Kidney epithelial cell (primary cell): ENCODE data around the gene IGF2. TPM values are rescaled to one million over a fixed set of nuclear protein-coding genes. Genes with fewer than 3 reads are reported as not detected.
A peak's percentile ranks its signal among the peaks of the same experiment; 100 is the strongest.

Experiments
- DNase-seq: peaks from one replicate; pipeline ENCODE4 v3.0.0-alpha.2; 2010; ENCODE audit warnings: low read depth
- H3K27me3 ChIP-seq: 2 replicates; pipeline ENCODE4 v1.6.0; 2011; ENCODE audit warnings: low read length; ENCODE audit not compliant: control insufficient read depth, insufficient read depth
- H3K36me3 ChIP-seq: 2 replicates; pipeline ENCODE4 v1.5.1; 2011; ENCODE audit warnings: low read length; ENCODE audit not compliant: control insufficient read depth, insufficient read depth
- H3K4me3 ChIP-seq: 2 replicates; pipeline ENCODE4 v1.5.1; 2011; ENCODE audit warnings: low read depth, mild to moderate bottlenecking, control low read depth, low read length
- CTCF ChIP-seq: IDR thresholded peaks from 2 replicates; pipeline ENCODE4 v1.5.1; 2011; ENCODE audit warnings: mild to moderate bottlenecking, moderate library complexity, low read length, control low read depth, inconsistent platforms; ENCODE audit not compliant: insufficient read depth, poor library complexity, severe bottlenecking
- total RNA-seq: library from RNA; depleted of rRNA; stranded (reverse); fragments of >200 nt; gene quantifications from 2 replicates; pipeline ENCODE4 v1.2.3, GENCODE V29; 2015

Gene IGF2
- total RNA-seq, 1 donor from 2014 or later = 8.7 TPM

- no peak for TF ChIP-seq CTCF
- no peak for DNase-seq
- Histone ChIP-seq H3K36me3 (no peaks in the 10 kb centered on the region), H3K4me3 (no peak overlapping the region), H3K27me3 (peaks cover 12% of the 10 kb centered on the region)
Measured at GRCh38 chr11:2101171-2101675, 38.0 kb downstream of the IGF2 start.

- DNase-seq = no peak
- Histone ChIP-seq H3K36me3 (no peaks in the 10 kb centered on the region), H3K4me3 (no peak overlapping the region), H3K27me3 (peaks cover 9% of the 10 kb centered on the region)
- TF ChIP-seq CTCF = no peak
Measured at GRCh38 chr11:2100361-2101170, 38.6 kb downstream of the IGF2 start.

GRCh38 chr11:2099516-2100349 lies 39.5 kb downstream of the IGF2 start:
- peak; percentile 13 for TF ChIP-seq CTCF
- Histone ChIP-seq H3K4me3 (no peak overlapping the region), H3K27me3 (peaks cover 8% of the 10 kb centered on the region), H3K36me3 (no peaks in the 10 kb centered on the region)
- no peak for DNase-seq

- DNase-seq = no peak
- Histone ChIP-seq H3K4me3 (no peak overlapping the region), H3K36me3 (no peaks in the 10 kb centered on the region), H3K27me3 (peaks cover 8% of the 10 kb centered on the region)
- TF ChIP-seq CTCF = no peak
Measured at GRCh38 chr11:2098691-2099515, 40.3 kb downstream of the IGF2 start.

GRCh38 chr11:2097998-2098690 lies 41.0 kb downstream of the IGF2 start:
- H3K36me3 ChIP-seq = no peaks in the 10 kb centered on the region
- no peak for DNase-seq
- TF ChIP-seq CTCF = no peak
- no peak overlapping the region for H3K4me3 ChIP-seq
- peaks cover 8% of the 10 kb centered on the region for H3K27me3 ChIP-seq
